Suprapubic skin (tissue), 4 donors: Measurements from ENCODE around the gene ANKRD28. TPM values are rescaled to one million over a fixed set of nuclear protein-coding genes. Genes with fewer than 3 reads are reported as not detected.

Experiments used
- DNase-seq, 2 donors: peaks; one replicate each; pipeline ENCODE4 v3.0.0-alpha.2; 2019; ENCODE audit warnings: low spot score in 2 of 2
- H3K27ac ChIP-seq: fragments of 200-600 bp; sonication (generic); one replicate; pipeline ENCODE4 v1.5.1; 2019
- H3K27me3 ChIP-seq: fragments of 200-600 bp; sonication (generic); one replicate; pipeline ENCODE4 v1.5.1; 2019
- H3K36me3 ChIP-seq: fragments of 200-600 bp; sonication (generic); one replicate; pipeline ENCODE4 v1.5.1; 2019
- H3K4me1 ChIP-seq: fragments of 200-600 bp; sonication (generic); one replicate; pipeline ENCODE4 v1.5.1; 2019
- H3K4me3 ChIP-seq: fragments of 200-600 bp; sonication (generic); one replicate; pipeline ENCODE4 v1.5.1; 2019; ENCODE audit warnings: mild to moderate bottlenecking
- H3K9me3 ChIP-seq: fragments of 200-600 bp; sonication (generic); one replicate; pipeline ENCODE4 v1.5.1; 2019
- CTCF ChIP-seq, 2 donors: fragments of 200-600 bp in 1 of 2; fragments of 450-650 bp in 1 of 2; sonication (generic) in 1 of 2; IDR thresholded peaks; one replicate each; pipeline ENCODE4 v1.5.1; 2016 to 2019; ENCODE audit warnings: antibody characterized with exemption in 2 of 2, mild to moderate bottlenecking in 1 of 2, moderate library complexity in 1 of 2
- EP300 ChIP-seq: sonication (generic); formaldehyde crosslinking; IDR thresholded peaks from one replicate; pipeline ENCODE4 v1.6.1; 2017; ENCODE audit warnings: antibody characterized with exemption
- POLR2A ChIP-seq, 2 donors: fragments of 450-650 bp; IDR thresholded peaks; one replicate each; pipeline ENCODE4 v1.6.1; 2017; ENCODE audit warnings: antibody characterized with exemption in 2 of 2, mild to moderate bottlenecking in 2 of 2, moderate library complexity in 2 of 2
- POLR2AphosphoS5 ChIP-seq, 3 donors: sonication (generic); formaldehyde crosslinking; IDR thresholded peaks; one replicate each; pipeline ENCODE4 v1.6.1; 2017; ENCODE audit warnings: antibody characterized with exemption in 3 of 3
- WGBS: methylation state at CpG from one replicate; pipeline ENCODE4 v1.1.5; 2018; 5-methylcytosine and 5-hydroxymethylcytosine counted together
- total RNA-seq, 4 donors: library from RNA; depleted of rRNA; stranded (reverse); fragments of >200 nt; gene quantifications; one replicate each; pipeline ENCODE4 v1.1.0, GENCODE V29; 2016

The ANKRD28 gene
- total RNA-seq, 4 donors from 2014 or later = 24.4 to 62.3 (median 48.3) TPM

DNA sequence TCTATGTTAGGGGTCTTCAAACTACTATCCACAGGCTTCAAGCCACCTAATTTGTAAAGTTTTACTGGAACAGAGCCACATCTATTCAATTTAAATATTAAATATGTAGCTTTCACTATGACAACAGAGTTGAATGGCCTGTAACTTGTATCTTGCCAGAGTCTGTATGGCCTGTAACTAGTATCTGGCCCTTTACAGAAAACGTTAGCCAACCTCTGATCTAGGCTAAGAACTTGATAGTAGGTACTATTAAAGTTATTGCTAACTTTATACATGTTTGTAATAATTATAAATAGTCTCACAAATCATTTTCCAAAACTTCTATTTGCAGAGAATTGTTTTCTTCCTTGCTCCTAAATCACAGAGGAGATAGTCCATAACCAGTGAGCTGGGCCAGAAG, 40.0 kb downstream of the ANKRD28 start:
- H3K27me3 ChIP-seq = no peaks in the 10 kb centered on the region
- WGBS = 72% methylated on average over 1 of the region's 1 CpG
- H3K4me3 ChIP-seq = no peak overlapping the region
- H3K36me3 ChIP-seq = peaks cover 7% of the 10 kb centered on the region
- no peaks in the 10 kb centered on the region for H3K9me3 ChIP-seq
- TF ChIP-seq EP300 = no peak
- no peak for TF ChIP-seq POLR2AphosphoS5 (IDR thresholded peaks at IDR 0.05)
- TF ChIP-seq POLR2A (IDR thresholded peaks at IDR 0.05) = no peak
- TF ChIP-seq CTCF (IDR thresholded peaks at IDR 0.05) = no peak
- no peak for DNase-seq
- H3K27ac ChIP-seq = no peak overlapping the region
- H3K4me1 ChIP-seq = peaks cover 3% of the 10 kb centered on the region

DNA sequence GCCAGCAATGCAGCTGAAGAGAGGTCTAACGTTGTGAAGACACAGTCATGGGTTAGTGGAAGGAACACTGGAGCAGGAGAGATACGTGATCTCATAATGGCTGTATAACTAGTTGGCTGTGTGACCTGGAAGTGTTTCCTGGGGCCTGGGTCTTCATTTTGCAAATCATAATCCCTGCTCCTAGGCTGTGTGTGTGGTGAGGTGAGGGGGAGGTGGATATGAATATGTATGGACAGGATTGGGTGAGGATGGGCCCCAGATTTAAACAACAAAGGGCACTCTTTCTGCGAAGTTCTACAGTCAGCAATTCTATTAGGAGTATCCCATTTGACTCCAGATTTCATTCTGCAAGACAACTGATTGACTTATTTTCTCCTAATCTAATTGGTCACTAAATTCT, 41.3 kb downstream of the ANKRD28 start:
- no peaks in the 10 kb centered on the region for H3K9me3 ChIP-seq
- no peak overlapping the region for H3K27ac ChIP-seq
- WGBS = 86% methylated on average over 3 of the region's 3 CpGs
- DNase-seq = no peak
- TF ChIP-seq POLR2A (IDR thresholded peaks at IDR 0.05) (no peak), CTCF (IDR thresholded peaks at IDR 0.05) (no peak), EP300 (no peak), POLR2AphosphoS5 (IDR thresholded peaks at IDR 0.05) (no peak)
- no peaks in the 10 kb centered on the region for H3K27me3 ChIP-seq
- peaks cover 3% of the 10 kb centered on the region for H3K4me1 ChIP-seq
- H3K36me3 ChIP-seq = peaks cover 7% of the 10 kb centered on the region
- no peak overlapping the region for H3K4me3 ChIP-seq

DNA sequence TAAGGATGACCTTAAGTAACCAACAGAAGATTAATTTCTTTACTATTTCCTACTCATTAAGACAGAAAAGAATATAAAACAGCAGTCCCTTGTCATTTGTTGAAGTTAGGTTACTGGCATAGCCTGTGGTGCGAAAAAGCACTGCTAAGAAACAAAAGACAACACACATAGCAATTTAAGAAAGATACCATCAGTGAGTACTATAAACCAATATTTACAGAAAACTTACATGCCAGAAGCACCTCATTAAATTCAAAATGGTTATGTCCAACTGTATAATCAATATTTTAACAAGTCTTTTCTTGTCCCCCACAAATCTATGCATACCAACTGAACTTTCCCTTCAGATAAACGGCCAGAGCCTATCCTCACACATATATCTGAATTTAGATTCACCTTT, 42.0 kb downstream of the ANKRD28 start:
- H3K4me3 ChIP-seq = no peak overlapping the region
- no peak for TF ChIP-seq CTCF (IDR thresholded peaks at IDR 0.05)
- TF ChIP-seq EP300 = no peak
- TF ChIP-seq POLR2AphosphoS5 (IDR thresholded peaks at IDR 0.05) = no peak
- TF ChIP-seq POLR2A (IDR thresholded peaks at IDR 0.05) = no peak
- peaks cover 14% of the 10 kb centered on the region for H3K36me3 ChIP-seq
- no peak overlapping the region for H3K27ac ChIP-seq
- H3K4me1 ChIP-seq = peaks cover 3% of the 10 kb centered on the region
- H3K27me3 ChIP-seq = no peaks in the 10 kb centered on the region
- H3K9me3 ChIP-seq = no peaks in the 10 kb centered on the region
- 64% methylated on average over 2 of the region's 2 CpGs for WGBS
- DNase-seq = no peak

DNA sequence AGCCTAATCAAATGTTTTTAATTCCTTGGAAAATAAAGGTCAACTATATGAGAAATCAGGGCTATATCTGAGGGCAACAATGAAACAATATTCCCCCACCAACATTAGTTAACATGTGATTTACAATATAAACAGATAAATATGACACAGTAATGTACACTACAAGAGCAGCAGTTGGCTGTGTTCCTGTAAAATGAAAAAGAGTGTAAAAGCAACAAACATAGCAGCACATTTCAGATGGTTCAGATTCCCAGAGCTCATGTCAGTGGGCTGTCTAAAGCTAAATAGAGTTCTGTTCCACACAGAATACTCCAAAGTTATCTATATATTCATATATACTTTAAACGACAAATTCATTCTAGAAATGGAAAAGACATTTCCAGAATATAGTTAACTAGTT, 42.6 kb downstream of the ANKRD28 start:
- H3K4me1 ChIP-seq = peaks cover 3% of the 10 kb centered on the region
- H3K36me3 ChIP-seq = peaks cover 20% of the 10 kb centered on the region
- no peak overlapping the region for H3K27ac ChIP-seq
- H3K9me3 ChIP-seq = no peaks in the 10 kb centered on the region
- H3K4me3 ChIP-seq = no peak overlapping the region
- 79% methylated on average over 1 of the region's 1 CpG for WGBS
- TF ChIP-seq POLR2A (IDR thresholded peaks at IDR 0.05) (no peak), EP300 (no peak), CTCF (IDR thresholded peaks at IDR 0.05) (no peak), POLR2AphosphoS5 (IDR thresholded peaks at IDR 0.05) (no peak)
- H3K27me3 ChIP-seq = no peaks in the 10 kb centered on the region
- no peak for DNase-seq

GRCh38 chr3:15754047-15754446, 43.7 kb downstream of the ANKRD28 start:
- WGBS = 83% methylated on average over 2 of the region's 2 CpGs
- no peak for DNase-seq
- Histone ChIP-seq H3K9me3 (no peaks in the 10 kb centered on the region), H3K27me3 (no peaks in the 10 kb centered on the region), H3K4me3 (no peak overlapping the region), H3K4me1 (peaks cover 3% of the 10 kb centered on the region), H3K27ac (no peak overlapping the region), H3K36me3 (peaks cover 27% of the 10 kb centered on the region)
- TF ChIP-seq CTCF (IDR thresholded peaks at IDR 0.05) = no peak
- no peak for TF ChIP-seq EP300
